ENCODE data around the gene PAPSS1. TPM values are rescaled to one million over a fixed set of nuclear protein-coding genes. Genes with fewer than 3 reads are reported as not detected.

Gene PAPSS1
- polyA plus RNA-seq, 1 donor from 2014 or later: 216 TPM

DNA sequence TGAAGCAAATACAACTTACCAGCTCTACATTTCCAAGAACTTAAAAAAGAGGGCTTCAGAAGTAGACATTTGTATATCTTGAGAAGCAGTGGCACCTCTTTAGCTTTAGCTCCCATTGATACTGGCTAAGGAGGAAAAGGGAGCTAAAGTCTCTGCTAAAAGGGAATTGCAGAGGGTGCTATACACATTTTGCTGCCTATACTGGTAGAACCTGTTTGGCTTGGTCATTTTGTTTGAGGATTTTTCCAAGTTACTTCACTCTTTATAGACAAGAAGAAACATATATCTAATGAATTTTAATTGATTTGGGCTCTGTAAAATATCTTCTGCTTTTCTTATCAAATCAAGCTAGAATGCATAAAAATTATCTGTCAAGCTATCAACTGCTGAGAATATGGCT lies 11.8 kb downstream of the PAPSS1 start:
- peaks cover 9% of the 10 kb centered on the region for H3K9me3 ChIP-seq (ENCODE audit: low read length)
- H2AFZ ChIP-seq (ENCODE audit: low read depth, low read length): no peak overlapping the region
- peaks cover 58% of the 10 kb centered on the region for H3K79me2 ChIP-seq (replicated peaks; ENCODE audit: insufficient read depth, low read length)
- H3K27me3 ChIP-seq (ENCODE audit: insufficient read depth, low read depth, low read length): no peaks in the 10 kb centered on the region
- H3K4me3 ChIP-seq (ENCODE audit: low read length): no peak overlapping the region
- no peak overlapping the region for H3K9ac ChIP-seq (ENCODE audit: low read length)
- H3K27ac ChIP-seq (ENCODE audit: low read length): no peak overlapping the region
- TF ChIP-seq RAD21 (conservative IDR thresholded peaks at IDR 0.05) (no peak), POLR2AphosphoS5 (IDR thresholded peaks at IDR 0.05) (no peak), TAF1 (IDR thresholded peaks at IDR 0.05; ENCODE audit: low read depth) (no peak), SMC3 (conservative IDR thresholded peaks at IDR 0.05; ENCODE audit: poor library complexity) (no peak), EP300 (conservative IDR thresholded peaks at IDR 0.05; ENCODE audit: poor library complexity, severe bottlenecking) (no peak), EZH2 (IDR thresholded peaks at IDR 0.05; ENCODE audit: borderline replicate concordance, insufficient read depth, low read length, poor library complexity, severe bottlenecking) (no peak), MXI1 (conservative IDR thresholded peaks at IDR 0.05; ENCODE audit: poor library complexity, severe bottlenecking) (no peak)
- TF ChIP-seq, protein P1, sequence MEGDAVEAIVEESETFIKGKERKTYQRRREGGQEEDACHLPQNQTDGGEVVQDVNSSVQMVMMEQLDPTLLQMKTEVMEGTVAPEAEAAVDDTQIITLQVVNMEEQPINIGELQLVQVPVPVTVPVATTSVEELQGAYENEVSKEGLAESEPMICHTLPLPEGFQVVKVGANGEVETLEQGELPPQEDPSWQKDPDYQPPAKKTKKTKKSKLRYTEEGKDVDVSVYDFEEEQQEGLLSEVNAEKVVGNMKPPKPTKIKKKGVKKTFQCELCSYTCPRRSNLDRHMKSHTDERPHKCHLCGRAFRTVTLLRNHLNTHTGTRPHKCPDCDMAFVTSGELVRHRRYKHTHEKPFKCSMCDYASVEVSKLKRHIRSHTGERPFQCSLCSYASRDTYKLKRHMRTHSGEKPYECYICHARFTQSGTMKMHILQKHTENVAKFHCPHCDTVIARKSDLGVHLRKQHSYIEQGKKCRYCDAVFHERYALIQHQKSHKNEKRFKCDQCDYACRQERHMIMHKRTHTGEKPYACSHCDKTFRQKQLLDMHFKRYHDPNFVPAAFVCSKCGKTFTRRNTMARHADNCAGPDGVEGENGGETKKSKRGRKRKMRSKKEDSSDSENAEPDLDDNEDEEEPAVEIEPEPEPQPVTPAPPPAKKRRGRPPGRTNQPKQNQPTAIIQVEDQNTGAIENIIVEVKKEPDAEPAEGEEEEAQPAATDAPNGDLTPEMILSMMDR (IDR thresholded peaks at IDR 0.05; ENCODE audit: poor library complexity, severe bottlenecking): no peak
- TF ChIP-seq, protein P2, sequence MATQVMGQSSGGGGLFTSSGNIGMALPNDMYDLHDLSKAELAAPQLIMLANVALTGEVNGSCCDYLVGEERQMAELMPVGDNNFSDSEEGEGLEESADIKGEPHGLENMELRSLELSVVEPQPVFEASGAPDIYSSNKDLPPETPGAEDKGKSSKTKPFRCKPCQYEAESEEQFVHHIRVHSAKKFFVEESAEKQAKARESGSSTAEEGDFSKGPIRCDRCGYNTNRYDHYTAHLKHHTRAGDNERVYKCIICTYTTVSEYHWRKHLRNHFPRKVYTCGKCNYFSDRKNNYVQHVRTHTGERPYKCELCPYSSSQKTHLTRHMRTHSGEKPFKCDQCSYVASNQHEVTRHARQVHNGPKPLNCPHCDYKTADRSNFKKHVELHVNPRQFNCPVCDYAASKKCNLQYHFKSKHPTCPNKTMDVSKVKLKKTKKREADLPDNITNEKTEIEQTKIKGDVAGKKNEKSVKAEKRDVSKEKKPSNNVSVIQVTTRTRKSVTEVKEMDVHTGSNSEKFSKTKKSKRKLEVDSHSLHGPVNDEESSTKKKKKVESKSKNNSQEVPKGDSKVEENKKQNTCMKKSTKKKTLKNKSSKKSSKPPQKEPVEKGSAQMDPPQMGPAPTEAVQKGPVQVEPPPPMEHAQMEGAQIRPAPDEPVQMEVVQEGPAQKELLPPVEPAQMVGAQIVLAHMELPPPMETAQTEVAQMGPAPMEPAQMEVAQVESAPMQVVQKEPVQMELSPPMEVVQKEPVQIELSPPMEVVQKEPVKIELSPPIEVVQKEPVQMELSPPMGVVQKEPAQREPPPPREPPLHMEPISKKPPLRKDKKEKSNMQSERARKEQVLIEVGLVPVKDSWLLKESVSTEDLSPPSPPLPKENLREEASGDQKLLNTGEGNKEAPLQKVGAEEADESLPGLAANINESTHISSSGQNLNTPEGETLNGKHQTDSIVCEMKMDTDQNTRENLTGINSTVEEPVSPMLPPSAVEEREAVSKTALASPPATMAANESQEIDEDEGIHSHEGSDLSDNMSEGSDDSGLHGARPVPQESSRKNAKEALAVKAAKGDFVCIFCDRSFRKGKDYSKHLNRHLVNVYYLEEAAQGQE (IDR thresholded peaks at IDR 0.05; ENCODE audit: borderline replicate concordance): no peak
- no peaks in the 10 kb centered on the region for H3K36me3 ChIP-seq (ENCODE audit: insufficient read depth, low read length)
- no peaks in the 10 kb centered on the region for H3K9me2 ChIP-seq (ENCODE audit: insufficient read depth, low read length)
- H3F3A ChIP-seq (ENCODE audit: insufficient read depth, low read length, poor library complexity, severe bottlenecking): no peaks in the 10 kb centered on the region
- H3K4me2 ChIP-seq (ENCODE audit: low read length): no peak overlapping the region
- no peaks in the 10 kb centered on the region for H4K20me1 ChIP-seq (ENCODE audit: insufficient read depth)

- H3K79me2 ChIP-seq (replicated peaks; ENCODE audit: insufficient read depth, low read length): peaks cover 43% of the 10 kb centered on the region
- H4K20me1 ChIP-seq (ENCODE audit: insufficient read depth): no peaks in the 10 kb centered on the region
- no peaks in the 10 kb centered on the region for H3F3A ChIP-seq (ENCODE audit: insufficient read depth, low read length, poor library complexity, severe bottlenecking)
- H3K9me2 ChIP-seq (ENCODE audit: insufficient read depth, low read length): no peaks in the 10 kb centered on the region
- no peak overlapping the region for H3K27ac ChIP-seq (ENCODE audit: low read length)
- H3K9ac ChIP-seq (ENCODE audit: low read length): no peak overlapping the region
- H3K9me3 ChIP-seq (ENCODE audit: low read length): peaks cover 9% of the 10 kb centered on the region
- H2AFZ ChIP-seq (ENCODE audit: low read depth, low read length): no peak overlapping the region
- no peak for TF ChIP-seq EZH2 (IDR thresholded peaks at IDR 0.05; ENCODE audit: borderline replicate concordance, insufficient read depth, low read length, poor library complexity, severe bottlenecking)
- TF ChIP-seq, protein P2 (IDR thresholded peaks at IDR 0.05; ENCODE audit: borderline replicate concordance): no peak
- no peak for TF ChIP-seq RAD21 (conservative IDR thresholded peaks at IDR 0.05)
- TF ChIP-seq, protein P1 (IDR thresholded peaks at IDR 0.05; ENCODE audit: poor library complexity, severe bottlenecking): no peak
- no peak for TF ChIP-seq POLR2AphosphoS5 (IDR thresholded peaks at IDR 0.05)
- no peak for TF ChIP-seq TAF1 (IDR thresholded peaks at IDR 0.05; ENCODE audit: low read depth)
- TF ChIP-seq MXI1 (conservative IDR thresholded peaks at IDR 0.05; ENCODE audit: poor library complexity, severe bottlenecking): no peak
- no peak for TF ChIP-seq SMC3 (conservative IDR thresholded peaks at IDR 0.05; ENCODE audit: poor library complexity)
- no peak for TF ChIP-seq EP300 (conservative IDR thresholded peaks at IDR 0.05; ENCODE audit: poor library complexity, severe bottlenecking)
- H3K27me3 ChIP-seq (ENCODE audit: insufficient read depth, low read depth, low read length): no peaks in the 10 kb centered on the region
- H3K4me3 ChIP-seq (ENCODE audit: low read length): no peak overlapping the region
- no peak overlapping the region for H3K4me2 ChIP-seq (ENCODE audit: low read length)
- no peaks in the 10 kb centered on the region for H3K36me3 ChIP-seq (ENCODE audit: insufficient read depth, low read length)
Measured at GRCh38 chr4:107705742-107706556, 14.1 kb downstream of the PAPSS1 start.

All from neural cell (in vitro differentiated cells).